ENCODE results near the gene ANTXR1. TPM values are rescaled to one million over a fixed set of nuclear protein-coding genes. Genes with fewer than 3 reads are reported as not detected.

The ANTXR1 gene
- total RNA-seq, 1 experiment from 2014 or later, result 0.66 TPM

- H3K9me3 Mint-ChIP-seq (ENCODE audit: low read depth, unreplicated experiment), result no peaks in the 10 kb centered on the region
- DNase-seq, result no peak
- CTCF ChIA-PET, result no interaction called here
- no TSS peak for BruUV-seq (replicated peaks)
- H3K27me3 Mint-ChIP-seq (ENCODE audit: unreplicated experiment), result peaks cover 37% of the 10 kb centered on the region
- TF ChIP-seq CTCF (IDR thresholded peaks at IDR 0.05; ENCODE audit: unreplicated experiment), result no peak
- intact Hi-C loops (cut with micrococcal nuclease; ENCODE audit: unreplicated experiment), result no loop called here
- H3K27ac Mint-ChIP-seq (ENCODE audit: unreplicated experiment), result no peak overlapping the region
- no peaks in the 10 kb centered on the region for H3K36me3 Mint-ChIP-seq (ENCODE audit: insufficient read depth, unreplicated experiment)
- H3K4me1 Mint-ChIP-seq (ENCODE audit: low read depth, unreplicated experiment), result no peaks in the 10 kb centered on the region
- H3K4me3 Mint-ChIP-seq (ENCODE audit: low read depth, unreplicated experiment), result no peak overlapping the region
Measured at GRCh38 chr2:69075486-69075885, 62.5 kb downstream of the ANTXR1 start.

DNA sequence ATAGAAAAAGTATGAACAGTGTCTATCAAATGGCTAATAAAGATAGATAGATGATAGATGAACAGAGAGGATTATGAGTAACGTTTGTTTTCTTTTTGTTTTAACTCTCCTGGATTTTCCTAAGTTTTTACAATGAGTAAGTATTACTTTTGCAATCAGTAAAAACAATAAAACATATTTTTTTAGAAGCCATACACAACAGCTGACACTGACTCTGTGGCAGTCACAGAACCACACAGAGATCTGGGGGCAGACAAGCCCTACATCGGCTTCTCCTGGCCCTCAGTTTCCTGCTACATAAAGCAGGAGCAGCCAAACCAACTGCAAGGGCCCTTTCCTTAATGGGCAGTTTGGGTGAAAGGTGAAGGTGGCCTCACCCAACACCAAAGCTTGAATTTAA, 63.6 kb downstream of the ANTXR1 start:
- H3K27me3 Mint-ChIP-seq (ENCODE audit: unreplicated experiment), result peaks cover 36% of the 10 kb centered on the region
- H3K9me3 Mint-ChIP-seq (ENCODE audit: low read depth, unreplicated experiment), result no peaks in the 10 kb centered on the region
- H3K4me3 Mint-ChIP-seq (ENCODE audit: low read depth, unreplicated experiment), result no peak overlapping the region
- CTCF ChIA-PET, result no interaction called here
- DNase-seq, result no peak
- H3K4me1 Mint-ChIP-seq (ENCODE audit: low read depth, unreplicated experiment), result no peaks in the 10 kb centered on the region
- intact Hi-C loops (cut with micrococcal nuclease; ENCODE audit: unreplicated experiment), result no loop called here
- no TSS peak for BruUV-seq (replicated peaks)
- no peak overlapping the region for H3K27ac Mint-ChIP-seq (ENCODE audit: unreplicated experiment)
- H3K36me3 Mint-ChIP-seq (ENCODE audit: insufficient read depth, unreplicated experiment), result no peaks in the 10 kb centered on the region
- no peak for TF ChIP-seq CTCF (IDR thresholded peaks at IDR 0.05; ENCODE audit: unreplicated experiment)

- no peaks in the 10 kb centered on the region for H3K36me3 Mint-ChIP-seq (ENCODE audit: insufficient read depth, unreplicated experiment)
- CTCF ChIA-PET, result no interaction called here
- no TSS peak for BruUV-seq (replicated peaks)
- TF ChIP-seq CTCF (IDR thresholded peaks at IDR 0.05; ENCODE audit: unreplicated experiment), result no peak
- intact Hi-C loops (cut with micrococcal nuclease; ENCODE audit: unreplicated experiment), result no loop called here
- peaks cover 6% of the 10 kb centered on the region for H3K4me1 Mint-ChIP-seq (ENCODE audit: low read depth, unreplicated experiment)
- no peak overlapping the region for H3K27ac Mint-ChIP-seq (ENCODE audit: unreplicated experiment)
- H3K27me3 Mint-ChIP-seq (ENCODE audit: unreplicated experiment), result peaks cover 36% of the 10 kb centered on the region
- no peak overlapping the region for H3K4me3 Mint-ChIP-seq (ENCODE audit: low read depth, unreplicated experiment)
- no peak for DNase-seq
- H3K9me3 Mint-ChIP-seq (ENCODE audit: low read depth, unreplicated experiment), result no peaks in the 10 kb centered on the region
Measured at GRCh38 chr2:69077252-69077950, 64.4 kb downstream of the ANTXR1 start.

GRCh38 chr2:69080071-69080470, 67.1 kb downstream of the ANTXR1 start:
- peaks cover 5% of the 10 kb centered on the region for H3K36me3 Mint-ChIP-seq (ENCODE audit: insufficient read depth, unreplicated experiment)
- peaks cover 36% of the 10 kb centered on the region for H3K27me3 Mint-ChIP-seq (ENCODE audit: unreplicated experiment)
- no peak for DNase-seq
- H3K9me3 Mint-ChIP-seq (ENCODE audit: low read depth, unreplicated experiment), result peaks cover 2% of the 10 kb centered on the region
- no TSS peak for BruUV-seq (replicated peaks)
- H3K4me1 Mint-ChIP-seq (ENCODE audit: low read depth, unreplicated experiment), result peaks cover 20% of the 10 kb centered on the region
- no peak overlapping the region for H3K27ac Mint-ChIP-seq (ENCODE audit: unreplicated experiment)
- CTCF ChIA-PET, result no interaction called here
- TF ChIP-seq CTCF (IDR thresholded peaks at IDR 0.05; ENCODE audit: unreplicated experiment), result no peak
- H3K4me3 Mint-ChIP-seq (ENCODE audit: low read depth, unreplicated experiment), result no peak overlapping the region
- intact Hi-C loops (cut with micrococcal nuclease; ENCODE audit: unreplicated experiment), result no loop called here

All from Calu3 (cell line).